Panc1 (cell line): ENCODE data around the gene GPATCH3.

Source experiments
- POLR2AphosphoS5 ChIP-seq: IDR thresholded peaks from 2 replicates; pipeline ENCODE4 v1.6.1; 2012; ENCODE audit warnings: mild to moderate bottlenecking, low read depth, low read length, moderate library complexity
- SIN3A ChIP-seq: IDR thresholded peaks from 2 replicates; pipeline ENCODE4 v1.6.1; 2012; ENCODE audit warnings: low read depth, mild to moderate bottlenecking, low read length, moderate library complexity, borderline replicate concordance; ENCODE audit not compliant: insufficient read depth
- TF ChIP-seq, protein P1 (sequence below): fragments of 450-650 bp; IDR thresholded peaks from 2 replicates; pipeline ENCODE4 v1.5.1; 2017; ENCODE audit warnings: mild to moderate bottlenecking
- TF ChIP-seq, protein P2 (sequence below), 2 experiments: IDR thresholded peaks; 2 replicates each; pipeline ENCODE4 v1.6.1; 2011 to 2012; ENCODE audit warnings: low read depth in 2 of 2, control low read depth in 1 of 2, low read length in 1 of 2, mild to moderate bottlenecking in 1 of 2, moderate library complexity in 1 of 2; ENCODE audit not compliant: insufficient read depth in 1 of 2

DNA sequence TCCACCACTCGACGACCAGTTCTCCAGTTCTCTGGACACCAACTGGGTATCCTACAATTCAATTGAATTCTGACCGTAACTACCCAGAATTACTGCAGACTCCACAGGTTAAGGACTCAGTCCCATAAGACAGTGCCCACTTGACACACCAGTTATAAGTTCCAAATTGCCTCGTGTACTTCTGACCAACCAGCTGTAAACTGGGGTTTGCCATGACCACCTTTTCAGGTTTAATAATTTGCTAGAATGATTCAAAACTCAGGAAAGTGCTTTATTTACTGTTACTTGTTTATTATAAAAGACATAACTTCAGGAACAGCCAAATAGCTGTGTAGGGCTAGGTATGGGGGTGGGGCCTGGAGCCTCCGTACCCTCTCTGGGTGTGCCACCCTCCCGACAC lies 36.6 kb upstream of the GPATCH3 start:
- TF ChIP-seq, protein P1, sequence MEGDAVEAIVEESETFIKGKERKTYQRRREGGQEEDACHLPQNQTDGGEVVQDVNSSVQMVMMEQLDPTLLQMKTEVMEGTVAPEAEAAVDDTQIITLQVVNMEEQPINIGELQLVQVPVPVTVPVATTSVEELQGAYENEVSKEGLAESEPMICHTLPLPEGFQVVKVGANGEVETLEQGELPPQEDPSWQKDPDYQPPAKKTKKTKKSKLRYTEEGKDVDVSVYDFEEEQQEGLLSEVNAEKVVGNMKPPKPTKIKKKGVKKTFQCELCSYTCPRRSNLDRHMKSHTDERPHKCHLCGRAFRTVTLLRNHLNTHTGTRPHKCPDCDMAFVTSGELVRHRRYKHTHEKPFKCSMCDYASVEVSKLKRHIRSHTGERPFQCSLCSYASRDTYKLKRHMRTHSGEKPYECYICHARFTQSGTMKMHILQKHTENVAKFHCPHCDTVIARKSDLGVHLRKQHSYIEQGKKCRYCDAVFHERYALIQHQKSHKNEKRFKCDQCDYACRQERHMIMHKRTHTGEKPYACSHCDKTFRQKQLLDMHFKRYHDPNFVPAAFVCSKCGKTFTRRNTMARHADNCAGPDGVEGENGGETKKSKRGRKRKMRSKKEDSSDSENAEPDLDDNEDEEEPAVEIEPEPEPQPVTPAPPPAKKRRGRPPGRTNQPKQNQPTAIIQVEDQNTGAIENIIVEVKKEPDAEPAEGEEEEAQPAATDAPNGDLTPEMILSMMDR = no peak
- TF ChIP-seq, protein P2, sequence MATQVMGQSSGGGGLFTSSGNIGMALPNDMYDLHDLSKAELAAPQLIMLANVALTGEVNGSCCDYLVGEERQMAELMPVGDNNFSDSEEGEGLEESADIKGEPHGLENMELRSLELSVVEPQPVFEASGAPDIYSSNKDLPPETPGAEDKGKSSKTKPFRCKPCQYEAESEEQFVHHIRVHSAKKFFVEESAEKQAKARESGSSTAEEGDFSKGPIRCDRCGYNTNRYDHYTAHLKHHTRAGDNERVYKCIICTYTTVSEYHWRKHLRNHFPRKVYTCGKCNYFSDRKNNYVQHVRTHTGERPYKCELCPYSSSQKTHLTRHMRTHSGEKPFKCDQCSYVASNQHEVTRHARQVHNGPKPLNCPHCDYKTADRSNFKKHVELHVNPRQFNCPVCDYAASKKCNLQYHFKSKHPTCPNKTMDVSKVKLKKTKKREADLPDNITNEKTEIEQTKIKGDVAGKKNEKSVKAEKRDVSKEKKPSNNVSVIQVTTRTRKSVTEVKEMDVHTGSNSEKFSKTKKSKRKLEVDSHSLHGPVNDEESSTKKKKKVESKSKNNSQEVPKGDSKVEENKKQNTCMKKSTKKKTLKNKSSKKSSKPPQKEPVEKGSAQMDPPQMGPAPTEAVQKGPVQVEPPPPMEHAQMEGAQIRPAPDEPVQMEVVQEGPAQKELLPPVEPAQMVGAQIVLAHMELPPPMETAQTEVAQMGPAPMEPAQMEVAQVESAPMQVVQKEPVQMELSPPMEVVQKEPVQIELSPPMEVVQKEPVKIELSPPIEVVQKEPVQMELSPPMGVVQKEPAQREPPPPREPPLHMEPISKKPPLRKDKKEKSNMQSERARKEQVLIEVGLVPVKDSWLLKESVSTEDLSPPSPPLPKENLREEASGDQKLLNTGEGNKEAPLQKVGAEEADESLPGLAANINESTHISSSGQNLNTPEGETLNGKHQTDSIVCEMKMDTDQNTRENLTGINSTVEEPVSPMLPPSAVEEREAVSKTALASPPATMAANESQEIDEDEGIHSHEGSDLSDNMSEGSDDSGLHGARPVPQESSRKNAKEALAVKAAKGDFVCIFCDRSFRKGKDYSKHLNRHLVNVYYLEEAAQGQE (IDR thresholded peaks at IDR 0.05; ENCODE audit: insufficient read depth in 1 of 2, low read depth in 2 of 2, low read length in 1 of 2) = no peak
- no peak for TF ChIP-seq POLR2AphosphoS5
- no peak for TF ChIP-seq SIN3A
